ENCODE results near the gene WNT7B. TPM values are rescaled to one million over a fixed set of nuclear protein-coding genes. Genes with fewer than 3 reads are reported as not detected.
A peak's percentile ranks its signal among the peaks of the same experiment; 100 is the strongest.

Gene WNT7B
- total RNA-seq, 1 donor from 2014 or later, result 5.4 TPM

DNA sequence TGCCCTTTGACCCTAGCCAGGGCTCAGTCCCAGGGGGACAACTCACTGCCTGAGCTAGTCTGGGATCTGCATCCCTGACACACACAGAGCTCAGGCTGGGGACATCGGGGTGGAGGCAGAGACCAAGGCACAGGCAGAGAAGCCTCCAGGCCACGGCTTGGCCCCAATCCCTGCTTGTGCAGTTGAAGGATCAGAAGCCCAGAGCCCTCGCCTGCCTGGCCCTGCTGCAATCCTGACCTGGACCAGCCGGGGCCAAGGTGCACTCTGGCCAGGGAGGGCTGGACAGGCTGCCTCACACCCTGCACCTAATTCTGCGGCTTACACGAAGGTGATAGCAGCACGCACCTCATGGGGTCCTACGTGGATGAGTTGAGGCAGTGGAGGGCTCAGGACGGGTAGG lies 34.6 kb downstream of the WNT7B start:
- DNase-seq (no peak), ATAC-seq (no peak)
- H3K9me3 ChIP-seq, result no peaks in the 10 kb centered on the region
- H3K27me3 ChIP-seq, result no peaks in the 10 kb centered on the region
- TF ChIP-seq, protein P1, sequence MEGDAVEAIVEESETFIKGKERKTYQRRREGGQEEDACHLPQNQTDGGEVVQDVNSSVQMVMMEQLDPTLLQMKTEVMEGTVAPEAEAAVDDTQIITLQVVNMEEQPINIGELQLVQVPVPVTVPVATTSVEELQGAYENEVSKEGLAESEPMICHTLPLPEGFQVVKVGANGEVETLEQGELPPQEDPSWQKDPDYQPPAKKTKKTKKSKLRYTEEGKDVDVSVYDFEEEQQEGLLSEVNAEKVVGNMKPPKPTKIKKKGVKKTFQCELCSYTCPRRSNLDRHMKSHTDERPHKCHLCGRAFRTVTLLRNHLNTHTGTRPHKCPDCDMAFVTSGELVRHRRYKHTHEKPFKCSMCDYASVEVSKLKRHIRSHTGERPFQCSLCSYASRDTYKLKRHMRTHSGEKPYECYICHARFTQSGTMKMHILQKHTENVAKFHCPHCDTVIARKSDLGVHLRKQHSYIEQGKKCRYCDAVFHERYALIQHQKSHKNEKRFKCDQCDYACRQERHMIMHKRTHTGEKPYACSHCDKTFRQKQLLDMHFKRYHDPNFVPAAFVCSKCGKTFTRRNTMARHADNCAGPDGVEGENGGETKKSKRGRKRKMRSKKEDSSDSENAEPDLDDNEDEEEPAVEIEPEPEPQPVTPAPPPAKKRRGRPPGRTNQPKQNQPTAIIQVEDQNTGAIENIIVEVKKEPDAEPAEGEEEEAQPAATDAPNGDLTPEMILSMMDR (IDR thresholded peaks at IDR 0.05), result no peak
- intact Hi-C loops (cut with DNase I), result no loop called here
- no peaks in the 10 kb centered on the region for H3K36me3 ChIP-seq
- no peak overlapping the region for H3K27ac ChIP-seq
- no peak overlapping the region for H3K4me3 ChIP-seq
- H3K4me1 ChIP-seq, result no peaks in the 10 kb centered on the region

DNA sequence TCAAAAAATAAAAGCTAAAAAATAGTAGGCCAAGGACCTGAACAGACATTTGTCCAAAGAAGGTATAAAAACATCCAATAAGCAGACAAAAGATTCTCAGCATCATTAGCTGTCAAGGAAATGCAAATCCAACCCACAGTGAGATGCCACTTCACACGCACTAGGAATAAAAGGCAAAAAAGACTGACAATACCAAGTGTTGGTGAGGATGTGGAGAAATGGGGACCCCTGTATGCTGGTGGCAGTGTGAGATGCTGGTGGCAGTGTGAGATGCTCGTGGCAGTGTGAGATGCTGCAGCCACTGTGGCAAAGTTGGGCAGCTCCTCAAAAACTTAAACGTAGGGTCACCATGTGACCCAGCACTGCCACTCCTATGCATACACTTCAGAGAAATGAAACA lies 38.0 kb downstream of the WNT7B start:
- Histone ChIP-seq H3K36me3 (no peaks in the 10 kb centered on the region), H3K27ac (no peak overlapping the region), H3K27me3 (peaks cover 3% of the 10 kb centered on the region), H3K9me3 (no peaks in the 10 kb centered on the region), H3K4me1 (no peaks in the 10 kb centered on the region), H3K4me3 (no peak overlapping the region)
- TF ChIP-seq, protein P1 (IDR thresholded peaks at IDR 0.05), result no peak
- intact Hi-C loops (cut with DNase I), result no loop called here
- no peak for DNase-seq
- no peak for ATAC-seq

DNA sequence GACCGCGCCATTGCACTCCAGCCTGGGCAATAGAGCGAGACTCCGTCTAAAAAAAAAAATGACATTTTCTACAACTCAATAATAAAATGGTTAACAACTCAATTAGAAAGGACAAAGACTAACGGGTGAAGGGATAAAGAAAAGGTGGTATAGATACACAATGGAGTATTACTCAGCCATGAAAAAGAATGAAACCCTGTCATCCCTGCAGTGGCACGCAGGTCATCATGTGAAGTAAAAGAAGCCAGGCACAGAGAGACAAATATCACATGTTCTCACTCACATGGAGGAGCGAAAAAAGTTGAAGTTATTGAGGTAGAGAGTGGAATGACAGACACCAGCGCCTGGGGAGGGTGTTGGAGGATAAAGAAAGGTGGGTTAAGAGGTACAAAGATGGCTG lies 39.0 kb downstream of the WNT7B start:
- Histone ChIP-seq H3K9me3 (no peaks in the 10 kb centered on the region), H3K36me3 (no peaks in the 10 kb centered on the region), H3K4me1 (no peaks in the 10 kb centered on the region), H3K27me3 (peaks cover 11% of the 10 kb centered on the region), H3K27ac (no peak overlapping the region), H3K4me3 (no peak overlapping the region)
- TF ChIP-seq, protein P1 (IDR thresholded peaks at IDR 0.05), result no peak
- intact Hi-C loops (cut with DNase I), result no loop called here
- DNase-seq (no peak), ATAC-seq (no peak)

DNA sequence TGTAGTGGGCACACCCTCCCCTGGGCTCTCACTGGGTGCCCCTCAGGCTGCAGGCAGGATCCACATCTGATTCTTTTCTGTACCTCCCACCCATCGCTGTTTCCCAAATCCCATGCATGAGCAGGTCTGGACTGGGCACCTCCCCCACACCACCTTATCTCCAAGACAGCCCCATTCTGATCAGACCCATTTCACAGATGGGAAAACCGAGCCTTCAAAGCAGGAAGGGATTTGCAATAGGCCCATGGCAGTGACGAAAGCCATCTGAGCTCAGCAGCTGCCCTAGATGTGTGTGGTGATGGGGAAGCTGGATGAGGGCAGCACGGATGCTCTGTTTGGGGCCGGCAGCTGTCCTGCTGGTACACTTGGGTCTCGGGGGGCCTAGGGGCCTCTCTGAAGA lies 41.4 kb downstream of the WNT7B start:
- ATAC-seq, result no peak
- intact Hi-C loops (cut with DNase I), result no loop called here

DNA sequence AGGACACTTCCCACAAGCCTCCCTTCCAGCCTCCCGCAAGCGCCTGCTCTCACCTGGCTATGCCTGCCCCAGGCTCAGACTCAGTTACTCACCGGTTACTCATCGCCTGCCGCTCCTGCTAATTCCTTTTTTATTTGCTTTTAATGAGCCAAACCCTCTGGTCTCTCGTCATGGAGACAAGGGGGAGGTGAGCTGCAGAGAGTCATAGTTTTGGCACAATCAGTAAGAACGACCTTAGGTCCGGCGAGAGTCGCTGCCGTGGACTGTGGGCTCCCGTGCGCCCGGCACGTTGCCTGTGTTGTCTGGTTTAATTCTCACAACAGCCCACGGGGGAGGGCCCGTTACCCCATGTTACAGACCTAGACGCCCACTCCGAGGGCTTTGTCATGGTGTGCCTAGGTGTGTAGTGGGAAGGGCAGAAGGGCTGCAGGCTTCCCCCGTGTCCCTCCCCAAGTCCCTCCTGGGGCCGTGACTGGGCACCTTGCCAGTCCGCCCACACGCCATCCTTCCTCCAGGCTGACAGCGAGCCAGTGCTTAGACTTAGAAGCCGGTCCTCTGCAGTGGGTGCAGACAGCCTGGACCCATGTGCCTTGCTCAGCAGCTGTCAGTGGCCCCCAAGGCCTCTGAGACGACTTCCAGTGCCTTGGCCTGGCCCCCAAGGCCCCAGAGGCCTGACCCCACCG lies 42.2 kb downstream of the WNT7B start:
- intact Hi-C loops (cut with DNase I), result no loop called here
- H3K4me3 ChIP-seq, result no peak overlapping the region
- H3K36me3 ChIP-seq, result no peaks in the 10 kb centered on the region
- H3K4me1 ChIP-seq, result no peaks in the 10 kb centered on the region
- TF ChIP-seq, protein P1 (IDR thresholded peaks at IDR 0.05), result no peak
- H3K27me3 ChIP-seq, result peaks cover 24% of the 10 kb centered on the region
- no peak overlapping the region for H3K27ac ChIP-seq
- ATAC-seq (peak; percentile 38), DNase-seq (no peak)
- H3K9me3 ChIP-seq, result no peaks in the 10 kb centered on the region

More for the DNA sequence above, 41.4 kb downstream of the WNT7B start:
- Histone ChIP-seq H3K27me3 (peaks cover 24% of the 10 kb centered on the region), H3K9me3 (no peaks in the 10 kb centered on the region), H3K27ac (no peak overlapping the region), H3K36me3 (no peaks in the 10 kb centered on the region), H3K4me1 (no peaks in the 10 kb centered on the region), H3K4me3 (no peak overlapping the region)
- TF ChIP-seq, protein P1 (IDR thresholded peaks at IDR 0.05), result no peak
- DNase-seq, result no peak

DNA sequence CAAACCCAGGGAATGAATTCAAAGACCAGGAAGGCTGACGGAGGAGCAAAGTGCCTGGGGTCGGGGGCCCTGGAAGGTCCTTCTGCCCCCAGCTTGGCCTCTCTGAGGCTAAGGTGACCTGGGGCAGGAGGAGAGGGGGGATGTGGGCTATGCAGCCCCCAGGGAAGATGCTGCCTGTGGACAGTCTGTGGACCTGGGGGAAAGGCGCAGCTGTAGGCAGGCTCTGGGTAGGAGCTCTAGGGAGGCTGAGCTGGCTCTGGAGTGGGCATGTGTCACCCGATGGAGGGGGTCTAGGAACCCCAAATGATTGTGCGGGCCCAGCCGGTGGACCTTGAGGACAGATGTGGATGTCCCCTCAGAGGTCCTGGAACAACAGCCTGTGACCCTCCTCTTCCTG lies 42.8 kb downstream of the WNT7B start:
- H3K4me1 ChIP-seq, result no peaks in the 10 kb centered on the region
- intact Hi-C loops (cut with DNase I), result no loop called here
- no peaks in the 10 kb centered on the region for H3K9me3 ChIP-seq
- H3K4me3 ChIP-seq, result no peak overlapping the region
- DNase-seq, result no peak
- no peak overlapping the region for H3K27ac ChIP-seq
- peaks cover 24% of the 10 kb centered on the region for H3K27me3 ChIP-seq
- no peak for ATAC-seq
- TF ChIP-seq, protein P1 (IDR thresholded peaks at IDR 0.05), result no peak
- H3K36me3 ChIP-seq, result no peaks in the 10 kb centered on the region
